Peyer's patch (tissue), 4 donors: ENCODE results near the gene G6PC1. TPM values are rescaled to one million over a fixed set of nuclear protein-coding genes. Genes with fewer than 3 reads are reported as not detected.
"Not testable (repeated sequence)": the region's sequence is repeated elsewhere in the genome, so short reads cannot be mapped to it uniquely, and the experiment has no call there.

ENCODE experiments used
- DNase-seq, 3 donors: peaks; one replicate each; pipeline ENCODE4 v3.0.0-alpha.2; 2017 to 2019
- H3K27ac ChIP-seq, 4 donors: fragments of 200-600 bp; sonication (generic); one replicate each; pipeline ENCODE4 v1.5.1; 2016 to 2019
- H3K27me3 ChIP-seq, 2 donors: fragments of 200-600 bp; sonication (generic); one replicate each; pipeline ENCODE4 v1.5.1; 2019
- H3K36me3 ChIP-seq, 3 donors: fragments of 200-600 bp; sonication (generic); one replicate each; pipeline ENCODE4 v1.5.1; 2016 to 2019
- H3K4me1 ChIP-seq, 4 donors: fragments of 200-600 bp; sonication (generic); one replicate each; pipeline ENCODE4 v1.5.1; 2016 to 2019
- H3K4me3 ChIP-seq, 4 donors: fragments of 200-600 bp; sonication (generic); 1 replicate in 3 of 4; 2 replicates in 1 of 4; pipeline ENCODE4 v1.5.1; 2016 to 2019; ENCODE audit warnings: mild to moderate bottlenecking in 1 of 4
- H3K9me3 ChIP-seq, 4 donors: fragments of 200-600 bp; sonication (generic); one replicate each; pipeline ENCODE4 v1.5.1; 2016 to 2019; ENCODE audit warnings: mild to moderate bottlenecking in 1 of 4
- POLR2A ChIP-seq, 2 donors: fragments of 450-650 bp; IDR thresholded peaks; one replicate each; pipeline ENCODE4 v1.5.1; 2017; ENCODE audit warnings: antibody characterized with exemption in 2 of 2, mild to moderate bottlenecking in 2 of 2, moderate library complexity in 2 of 2
- total RNA-seq, 4 donors: library from RNA; depleted of rRNA; stranded (reverse); fragments of >200 nt; gene quantifications; one replicate each; pipeline ENCODE4 v1.1.0, GENCODE V29; 2016
- TF ChIP-seq, protein P1 (sequence below), 6 experiments: fragments of 450-650 bp in 4 of 6; fragments of 200-600 bp in 2 of 6; sonication (generic) in 1 of 6; IDR thresholded peaks; one replicate each; pipeline ENCODE4 v1.5.1; 2017 to 2019; ENCODE audit warnings: antibody characterized with exemption in 6 of 6, mild to moderate bottlenecking in 3 of 6, moderate library complexity in 1 of 6

G6PC1 gene
- total RNA-seq, 4 donors from 2014 or later: 2.5 to 97.8 (median 66.0) TPM

DNA sequence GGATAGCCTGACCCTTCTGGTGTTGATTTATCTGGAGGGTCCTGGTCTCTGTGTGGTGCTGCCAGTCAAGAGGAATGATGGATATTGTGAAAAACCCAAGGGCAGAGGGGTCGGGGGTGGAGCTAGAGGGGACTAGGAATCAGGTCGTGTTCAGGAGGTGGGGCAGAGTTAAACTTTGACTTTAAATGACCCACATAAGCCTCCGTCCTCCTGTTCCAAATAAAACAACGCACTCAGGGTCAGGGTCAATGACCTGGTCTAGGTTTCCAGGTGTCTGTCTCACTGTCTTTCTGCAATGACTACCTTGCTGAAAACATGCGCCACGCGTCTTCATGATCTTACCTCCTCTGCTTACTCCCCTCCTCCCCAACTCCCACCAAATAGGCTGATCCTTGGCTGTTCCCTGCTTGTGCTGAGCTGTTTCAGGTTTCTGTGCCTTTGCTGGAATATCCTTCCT is 34.9 kb upstream of the G6PC1 start:
- no peak overlapping the region for H3K27ac ChIP-seq
- H3K4me1 ChIP-seq: peaks cover 0 to 11% (median 0%) of the 10 kb centered on the region in 4 donors
- no peaks in the 10 kb centered on the region for H3K27me3 ChIP-seq
- H3K9me3 ChIP-seq: no peaks in the 10 kb centered on the region
- TF ChIP-seq POLR2A (IDR thresholded peaks at IDR 0.05): no peak
- TF ChIP-seq, protein P1, sequence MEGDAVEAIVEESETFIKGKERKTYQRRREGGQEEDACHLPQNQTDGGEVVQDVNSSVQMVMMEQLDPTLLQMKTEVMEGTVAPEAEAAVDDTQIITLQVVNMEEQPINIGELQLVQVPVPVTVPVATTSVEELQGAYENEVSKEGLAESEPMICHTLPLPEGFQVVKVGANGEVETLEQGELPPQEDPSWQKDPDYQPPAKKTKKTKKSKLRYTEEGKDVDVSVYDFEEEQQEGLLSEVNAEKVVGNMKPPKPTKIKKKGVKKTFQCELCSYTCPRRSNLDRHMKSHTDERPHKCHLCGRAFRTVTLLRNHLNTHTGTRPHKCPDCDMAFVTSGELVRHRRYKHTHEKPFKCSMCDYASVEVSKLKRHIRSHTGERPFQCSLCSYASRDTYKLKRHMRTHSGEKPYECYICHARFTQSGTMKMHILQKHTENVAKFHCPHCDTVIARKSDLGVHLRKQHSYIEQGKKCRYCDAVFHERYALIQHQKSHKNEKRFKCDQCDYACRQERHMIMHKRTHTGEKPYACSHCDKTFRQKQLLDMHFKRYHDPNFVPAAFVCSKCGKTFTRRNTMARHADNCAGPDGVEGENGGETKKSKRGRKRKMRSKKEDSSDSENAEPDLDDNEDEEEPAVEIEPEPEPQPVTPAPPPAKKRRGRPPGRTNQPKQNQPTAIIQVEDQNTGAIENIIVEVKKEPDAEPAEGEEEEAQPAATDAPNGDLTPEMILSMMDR (IDR thresholded peaks at IDR 0.05): no peak
- no peak for DNase-seq
- H3K36me3 ChIP-seq: no peaks in the 10 kb centered on the region
- H3K4me3 ChIP-seq: no peak overlapping the region

DNA sequence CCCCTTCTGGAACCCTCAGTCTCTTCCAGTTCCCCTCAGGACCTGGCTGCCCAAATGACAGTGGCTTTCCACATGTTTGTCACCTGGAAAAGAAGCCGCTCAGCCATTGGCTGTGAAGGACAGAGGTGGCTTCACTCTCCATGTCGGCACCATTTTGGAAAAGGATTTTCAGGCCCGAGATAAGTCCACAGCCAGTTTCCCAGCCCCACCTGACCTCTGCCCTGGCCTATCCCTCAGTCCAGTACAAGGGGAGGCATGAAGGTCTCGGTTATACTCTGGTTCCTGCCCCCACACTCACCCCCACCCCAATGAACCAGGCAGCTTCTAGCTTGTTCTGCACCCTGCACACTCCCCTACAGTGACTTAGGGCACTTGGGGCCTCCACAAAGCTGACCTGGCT is 34.4 kb upstream of the G6PC1 start:
- no peak overlapping the region for H3K4me3 ChIP-seq
- no peaks in the 10 kb centered on the region for H3K36me3 ChIP-seq
- H3K27me3 ChIP-seq: no peaks in the 10 kb centered on the region
- no peaks in the 10 kb centered on the region for H3K9me3 ChIP-seq
- no peak for TF ChIP-seq POLR2A (IDR thresholded peaks at IDR 0.05)
- TF ChIP-seq, protein P1 (IDR thresholded peaks at IDR 0.05): no peak
- H3K4me1 ChIP-seq: peaks cover 0 to 11% (median 0%) of the 10 kb centered on the region in 4 donors
- no peak overlapping the region for H3K27ac ChIP-seq
- no peak for DNase-seq

DNA sequence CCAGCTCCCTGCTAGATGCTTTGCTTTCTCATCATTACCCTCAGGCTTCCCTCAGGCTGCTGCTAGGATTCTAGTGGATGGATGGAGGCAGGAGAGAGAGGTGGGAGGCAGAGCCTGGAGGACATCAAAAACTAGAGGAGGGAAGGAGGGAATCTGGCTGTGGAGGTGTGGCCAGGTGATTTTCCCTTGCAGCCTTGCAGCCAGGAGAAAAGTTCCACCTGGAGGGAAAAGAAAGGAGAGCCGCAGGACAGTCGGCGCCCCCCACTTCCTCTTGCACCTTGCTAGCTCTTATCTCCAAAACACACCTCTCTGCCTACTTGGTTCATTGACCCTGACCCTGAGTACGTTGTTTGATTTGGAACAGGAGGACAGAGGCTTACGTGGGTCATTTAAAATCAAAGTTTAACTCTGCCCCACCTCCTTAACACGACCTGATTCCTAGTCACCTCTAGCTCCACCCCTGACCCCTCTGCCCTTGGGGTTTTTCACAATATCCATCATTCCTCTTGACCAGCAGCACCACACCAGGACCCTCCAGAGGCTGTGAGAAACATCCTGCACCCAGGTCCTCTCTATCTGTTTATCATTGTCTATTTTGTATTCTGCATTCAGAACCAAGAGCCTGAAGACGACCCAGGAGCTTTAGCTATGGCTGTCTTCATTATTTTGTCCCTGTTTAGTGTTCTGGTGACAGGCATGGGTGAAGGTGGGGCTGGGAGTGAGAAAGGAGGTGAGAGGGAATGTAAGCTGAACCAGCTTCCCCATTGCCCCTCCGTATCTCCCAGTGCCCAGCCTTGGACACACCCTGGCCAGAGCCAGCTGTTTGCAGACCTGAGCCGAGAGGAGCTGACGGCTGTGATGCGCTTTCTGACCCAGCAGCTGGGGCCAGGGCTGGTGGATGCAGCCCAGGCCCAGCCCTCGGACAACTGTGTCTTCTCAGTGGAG is 33.7 kb upstream of the G6PC1 start:
- no peaks in the 10 kb centered on the region for H3K36me3 ChIP-seq
- no peaks in the 10 kb centered on the region for H3K27me3 ChIP-seq
- no peak for TF ChIP-seq POLR2A (IDR thresholded peaks at IDR 0.05)
- TF ChIP-seq, protein P1 (IDR thresholded peaks at IDR 0.05): no peak
- no peaks in the 10 kb centered on the region for H3K9me3 ChIP-seq
- H3K4me1 ChIP-seq: peaks cover 0 to 11% (median 0%) of the 10 kb centered on the region in 4 donors
- DNase-seq: no peak
- H3K27ac ChIP-seq: no peak overlapping the region
- H3K4me3 ChIP-seq: no peak overlapping the region

DNA sequence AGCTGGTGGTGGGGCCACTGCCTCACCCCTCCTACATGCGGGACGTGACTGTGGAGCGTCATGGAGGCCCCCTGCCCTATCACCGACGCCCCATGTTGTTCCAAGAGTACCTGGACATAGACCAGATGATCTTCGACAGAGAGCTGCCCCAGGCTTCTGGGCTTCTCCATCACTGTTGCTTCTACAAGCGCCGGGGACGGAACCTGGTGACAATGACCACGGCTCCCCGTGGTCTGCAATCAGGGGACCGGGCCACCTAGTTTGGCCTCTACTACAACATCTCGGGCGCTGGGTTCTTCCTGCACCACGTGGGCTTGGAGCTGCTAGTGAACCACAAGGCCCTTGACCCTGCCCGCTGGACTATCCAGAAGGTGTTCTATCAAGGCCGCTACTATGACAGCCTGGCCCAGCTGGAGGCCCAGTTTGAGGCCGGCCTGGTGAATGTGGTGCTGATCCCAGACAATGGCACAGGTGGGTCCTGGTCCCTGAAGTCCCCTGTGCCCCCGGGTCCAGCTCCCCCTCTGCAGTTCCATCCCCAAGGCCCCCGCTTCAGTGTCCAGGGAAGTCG is 32.8 kb upstream of the G6PC1 start:
- not testable (repeated sequence) for DNase-seq, H3K27me3 ChIP-seq, H3K4me3 ChIP-seq, H3K36me3 ChIP-seq, H3K9me3 ChIP-seq, H3K27ac ChIP-seq
- peaks cover 0 to 11% (median 0%) of the 10 kb centered on the region in 4 donors for H3K4me1 ChIP-seq

DNA sequence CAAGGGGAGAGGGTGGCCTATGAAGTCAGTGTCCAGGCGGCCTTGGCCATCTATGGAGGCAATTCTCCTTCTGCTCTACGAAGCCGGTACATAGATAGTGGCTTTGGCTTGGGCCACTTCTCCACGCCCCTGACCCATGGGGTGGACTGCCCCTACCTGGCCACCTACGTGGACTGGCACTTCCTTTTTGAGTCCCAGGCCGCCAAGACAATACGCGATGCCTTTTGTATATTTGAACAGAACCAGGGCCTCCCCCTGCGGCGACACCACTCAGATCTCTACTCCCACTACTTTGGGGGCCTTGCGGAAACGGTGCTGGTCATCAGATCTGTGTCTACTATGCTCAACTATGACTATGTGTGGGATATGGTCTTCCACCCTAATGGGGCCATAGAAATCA is 32.3 kb upstream of the G6PC1 start:
- Histone ChIP-seq H3K27ac (no peak overlapping the region), H3K4me3 (no peak overlapping the region), H3K9me3 (no peaks in the 10 kb centered on the region), H3K36me3 (no peaks in the 10 kb centered on the region), H3K27me3 (no peaks in the 10 kb centered on the region), H3K4me1 (peaks cover 0 to 11% (median 0%) of the 10 kb centered on the region in 4 donors)
- no peak for DNase-seq
- TF ChIP-seq POLR2A (IDR thresholded peaks at IDR 0.05): no peak
- TF ChIP-seq, protein P1 (IDR thresholded peaks at IDR 0.05): no peak

DNA sequence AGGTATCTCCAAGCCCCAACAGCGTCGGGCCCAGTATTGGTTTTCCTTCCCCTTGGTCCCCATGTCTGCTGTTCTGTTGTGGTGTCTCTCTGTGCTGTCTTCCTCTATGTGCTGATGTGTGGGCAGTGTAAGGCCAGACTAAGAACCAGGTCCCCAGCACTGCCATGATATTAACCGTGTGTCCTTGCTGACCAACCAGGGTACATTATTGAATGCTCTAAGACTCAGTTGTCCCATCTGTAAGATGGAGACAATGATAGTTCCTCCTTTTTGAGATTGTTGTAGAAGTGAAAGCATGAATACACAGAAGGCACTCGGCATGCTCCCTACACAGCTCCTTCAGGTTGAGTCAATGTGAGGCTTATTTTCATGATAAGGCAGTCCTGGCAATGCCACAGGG is 29.0 kb upstream of the G6PC1 start:
- H3K36me3 ChIP-seq: no peaks in the 10 kb centered on the region
- DNase-seq: no peak
- H3K4me3 ChIP-seq: no peak overlapping the region
- no peaks in the 10 kb centered on the region for H3K9me3 ChIP-seq
- H3K27ac ChIP-seq: no peak overlapping the region
- H3K27me3 ChIP-seq: no peaks in the 10 kb centered on the region
- TF ChIP-seq, protein P1 (IDR thresholded peaks at IDR 0.05): no peak
- TF ChIP-seq POLR2A (IDR thresholded peaks at IDR 0.05): no peak
- H3K4me1 ChIP-seq: peaks cover 0 to 3% (median 0%) of the 10 kb centered on the region in 4 donors
